ENCODE results near the gene C1QTNF2. TPM values are rescaled to one million over a fixed set of nuclear protein-coding genes. Genes with fewer than 3 reads are reported as not detected.

Gene C1QTNF2
- total RNA-seq, 1 donor from 2014 or later: 0.14 TPM

GRCh38 chr5:160359816-160360215, 10.6 kb downstream of the C1QTNF2 start:
- H3K4me3 Mint-ChIP-seq (ENCODE audit: low read depth): no peak overlapping the region
- H3K36me3 Mint-ChIP-seq (ENCODE audit: insufficient read depth): no peaks in the 10 kb centered on the region
- no peak for TF ChIP-seq CTCF (IDR thresholded peaks at IDR 0.05; ENCODE audit: unreplicated experiment)
- peaks cover 10% of the 10 kb centered on the region for H3K4me1 Mint-ChIP-seq (ENCODE audit: low read depth)
- H3K9me3 Mint-ChIP-seq (ENCODE audit: low read depth): no peaks in the 10 kb centered on the region
- no peak overlapping the region for H3K27ac Mint-ChIP-seq
- H3K27me3 Mint-ChIP-seq: peaks cover 9% of the 10 kb centered on the region
- DNase-seq (ENCODE audit: low spot score, unreplicated experiment): no peak

- no peak overlapping the region for H3K4me3 Mint-ChIP-seq (ENCODE audit: low read depth)
- peaks cover 9% of the 10 kb centered on the region for H3K27me3 Mint-ChIP-seq
- H3K4me1 Mint-ChIP-seq (ENCODE audit: low read depth): peaks cover 10% of the 10 kb centered on the region
- no peak for DNase-seq (ENCODE audit: low spot score, unreplicated experiment)
- no peak for TF ChIP-seq CTCF (IDR thresholded peaks at IDR 0.05; ENCODE audit: unreplicated experiment)
- no peaks in the 10 kb centered on the region for H3K9me3 Mint-ChIP-seq (ENCODE audit: low read depth)
- no peaks in the 10 kb centered on the region for H3K36me3 Mint-ChIP-seq (ENCODE audit: insufficient read depth)
- no peak overlapping the region for H3K27ac Mint-ChIP-seq
Observed at GRCh38 chr5:160359242-160359641, 11.2 kb downstream of the C1QTNF2 start.

- DNase-seq (ENCODE audit: low spot score, unreplicated experiment): no peak
- no peak overlapping the region for H3K4me3 Mint-ChIP-seq (ENCODE audit: low read depth)
- peaks cover 9% of the 10 kb centered on the region for H3K27me3 Mint-ChIP-seq
- no peaks in the 10 kb centered on the region for H3K9me3 Mint-ChIP-seq (ENCODE audit: low read depth)
- H3K36me3 Mint-ChIP-seq (ENCODE audit: insufficient read depth): no peaks in the 10 kb centered on the region
- no peak overlapping the region for H3K27ac Mint-ChIP-seq
- TF ChIP-seq CTCF (IDR thresholded peaks at IDR 0.05; ENCODE audit: unreplicated experiment): no peak
- H3K4me1 Mint-ChIP-seq (ENCODE audit: low read depth): peaks cover 10% of the 10 kb centered on the region
Observed at GRCh38 chr5:160357861-160358411, 12.5 kb downstream of the C1QTNF2 start.

GRCh38 chr5:160357394-160357793, 13.0 kb downstream of the C1QTNF2 start:
- peaks cover 9% of the 10 kb centered on the region for H3K27me3 Mint-ChIP-seq
- DNase-seq (ENCODE audit: low spot score, unreplicated experiment): no peak
- H3K27ac Mint-ChIP-seq: peak overlapping the region; percentile 5
- H3K9me3 Mint-ChIP-seq (ENCODE audit: low read depth): no peaks in the 10 kb centered on the region
- H3K36me3 Mint-ChIP-seq (ENCODE audit: insufficient read depth): no peaks in the 10 kb centered on the region
- no peak for TF ChIP-seq CTCF (IDR thresholded peaks at IDR 0.05; ENCODE audit: unreplicated experiment)
- no peak overlapping the region for H3K4me3 Mint-ChIP-seq (ENCODE audit: low read depth)
- peaks cover 10% of the 10 kb centered on the region for H3K4me1 Mint-ChIP-seq (ENCODE audit: low read depth)

GRCh38 chr5:160356550-160357347, 13.7 kb downstream of the C1QTNF2 start:
- no peak for TF ChIP-seq CTCF (IDR thresholded peaks at IDR 0.05; ENCODE audit: unreplicated experiment)
- Mint-ChIP-seq H3K27me3 (peaks cover 9% of the 10 kb centered on the region), H3K9me3 (ENCODE audit: low read depth) (no peaks in the 10 kb centered on the region), H3K36me3 (ENCODE audit: insufficient read depth) (no peaks in the 10 kb centered on the region), H3K4me3 (ENCODE audit: low read depth) (no peak overlapping the region), H3K4me1 (ENCODE audit: low read depth) (peaks cover 10% of the 10 kb centered on the region), H3K27ac (no peak overlapping the region)
- DNase-seq (ENCODE audit: low spot score, unreplicated experiment): no peak

All from progenitor cell of endocrine pancreas (in vitro differentiated cells).